ENCODE results near the gene TMEM30A.
A peak's percentile ranks its signal among the peaks of the same experiment; 100 is the strongest.

Gene TMEM30A

GRCh38 chr6:75261299-75261698 is 23.3 kb downstream of the TMEM30A start:
- DNase-seq = no peak

GRCh38 chr6:75257343-75258087 is 27.1 kb downstream of the TMEM30A start:
- DNase-seq = no peak

GRCh38 chr6:75250552-75250951 is 34.0 kb downstream of the TMEM30A start:
- no peak for DNase-seq

DNA sequence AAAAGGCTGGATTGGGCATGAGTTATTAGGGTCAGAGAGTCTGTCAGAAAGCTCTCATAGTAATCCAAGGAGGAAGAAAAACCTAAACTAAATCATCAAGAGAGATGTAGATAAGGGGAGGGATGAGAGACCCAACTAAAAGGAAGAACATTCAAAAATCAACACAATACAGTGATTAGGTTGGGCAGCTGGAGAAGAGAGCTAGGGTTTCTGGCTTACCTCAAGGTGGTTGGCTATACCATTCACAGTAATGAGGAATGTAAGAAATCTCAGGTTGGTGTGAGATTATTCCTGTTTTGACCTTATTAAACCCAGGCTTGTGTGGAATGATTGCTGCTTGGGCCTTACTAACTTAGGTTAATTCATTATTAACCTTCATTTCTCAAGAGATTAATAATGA is 34.8 kb downstream of the TMEM30A start:
- no peak for DNase-seq

DNA sequence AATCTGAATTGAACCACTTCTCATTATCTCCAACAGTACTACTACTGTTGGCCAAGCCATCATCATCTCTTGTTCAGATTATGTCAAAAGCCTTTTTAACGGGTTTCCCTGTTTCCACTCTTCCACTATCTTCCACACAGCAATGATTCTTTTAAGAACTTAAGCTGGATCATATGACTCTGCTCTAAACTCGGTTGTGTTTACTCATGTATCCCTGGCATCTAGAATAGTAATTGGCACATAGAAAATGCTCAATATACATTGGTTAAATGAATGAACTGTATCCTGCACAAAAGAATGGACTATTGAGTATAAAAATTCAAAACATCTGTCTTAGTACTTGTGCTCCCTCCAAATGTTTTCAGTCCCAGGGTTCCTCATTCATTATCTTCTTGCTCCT is 38.2 kb downstream of the TMEM30A start:
- no peak for DNase-seq

DNA sequence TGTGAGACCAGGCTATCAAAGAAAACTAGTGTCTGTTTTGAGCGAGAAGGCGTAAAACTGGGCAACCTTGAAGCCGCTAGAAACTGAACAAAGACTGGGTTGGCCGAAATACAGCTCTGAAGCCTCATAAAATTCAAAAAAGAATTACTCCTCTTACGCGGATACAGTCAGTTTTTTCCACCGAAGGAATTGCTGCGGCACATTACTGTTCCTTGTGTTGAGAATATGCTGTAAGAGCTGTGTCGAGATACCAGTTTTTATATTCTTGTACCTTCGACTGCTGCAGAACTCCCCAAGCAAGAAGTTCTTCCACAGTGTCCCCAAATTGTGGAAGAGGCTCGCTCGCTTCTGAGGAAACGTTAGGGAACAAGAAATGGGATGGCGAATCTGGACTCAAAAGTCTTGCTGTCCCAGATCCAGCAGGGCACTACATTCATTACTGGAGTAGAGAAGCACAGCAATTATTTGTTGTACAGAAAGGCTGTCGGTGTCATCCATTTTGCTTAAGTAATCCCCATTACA is 40.5 kb downstream of the TMEM30A start:
- DNase-seq = peak in 1 of 2 experiments; percentile 3

DNA sequence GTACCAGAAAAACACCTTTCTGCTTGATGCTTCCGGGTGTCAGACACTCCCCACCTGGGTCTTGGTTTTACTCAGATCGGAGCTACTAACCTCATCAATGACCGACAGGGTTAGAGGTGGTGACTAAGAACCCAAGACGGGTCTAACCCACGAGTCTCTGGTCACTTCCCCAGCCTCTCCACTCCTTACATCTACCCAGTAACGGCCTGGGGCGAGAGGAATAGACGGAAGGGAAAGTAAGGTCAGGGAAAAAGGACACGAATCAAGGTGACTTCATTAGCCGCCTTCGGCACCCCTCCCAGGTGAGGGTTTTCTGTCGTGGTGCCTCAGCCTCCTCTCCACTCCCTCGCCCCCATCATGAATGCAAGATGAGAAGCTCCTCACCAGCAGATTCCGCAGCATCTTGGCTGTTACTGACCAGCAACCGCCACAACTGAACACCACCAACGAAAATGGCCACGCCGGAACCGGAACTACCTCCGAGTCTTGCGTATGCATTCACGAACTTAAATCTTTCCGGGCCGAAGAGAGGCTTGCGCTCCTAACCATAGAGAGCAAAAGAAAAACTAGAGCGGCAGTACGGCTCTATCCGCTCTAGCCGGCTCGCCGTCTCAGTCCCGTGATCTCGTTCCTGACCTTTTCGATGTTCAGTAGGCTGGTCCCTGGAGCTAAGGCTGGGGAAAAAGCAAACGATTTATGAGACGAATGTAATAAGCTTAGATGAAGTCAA is 41.1 kb downstream of the TMEM30A start, which contains the start of gene COX7A2:
Gene COX7A2 (minus strand): TSS at position 469 of the 730 bp plus-strand sequence. CDS start 67 bp downstream, at position 402.
- peak; percentile 83 to 89 for DNase-seq

- no peak for DNase-seq
These were observed 48.0 kb downstream of the TMEM30A start for GRCh38 chr6:75236630-75237029.

GRCh38 chr6:75235271-75235670 is 49.3 kb downstream of the TMEM30A start:
- no peak for DNase-seq

DNA sequence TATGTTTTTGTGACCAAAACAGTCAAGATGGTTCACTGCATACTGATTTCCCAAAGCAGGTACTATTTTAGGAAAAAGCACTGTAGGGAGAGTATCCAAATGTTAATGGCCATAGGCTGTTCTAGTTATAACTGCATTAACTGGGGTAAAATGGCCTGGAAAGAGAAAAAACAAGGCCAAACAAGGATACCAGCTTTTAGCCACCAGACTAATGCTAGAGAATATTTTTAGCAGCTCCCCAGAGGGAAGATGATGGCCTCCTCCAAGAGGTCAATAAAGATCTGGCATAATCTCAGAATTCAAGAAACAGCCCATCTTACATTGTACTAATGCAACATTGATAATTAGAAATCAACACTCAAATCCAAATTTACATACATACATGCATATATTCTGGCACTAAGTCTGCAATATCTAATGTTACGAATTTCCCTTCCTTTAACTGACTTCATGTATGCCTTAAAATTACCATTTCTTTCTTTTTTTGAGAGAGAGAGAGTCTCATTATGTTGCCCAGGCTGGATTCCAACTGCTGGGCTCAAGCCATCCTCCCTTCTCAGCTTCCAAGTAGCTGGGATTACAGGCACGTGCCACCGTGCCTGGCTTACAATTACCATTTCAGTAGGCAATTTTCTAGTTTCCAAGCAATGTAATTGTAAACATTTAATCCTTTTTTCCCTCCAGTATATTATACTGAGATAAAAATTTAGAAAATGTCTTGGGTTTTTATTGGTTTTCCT is 50.3 kb downstream of the TMEM30A start:
- no peak for DNase-seq

DNA sequence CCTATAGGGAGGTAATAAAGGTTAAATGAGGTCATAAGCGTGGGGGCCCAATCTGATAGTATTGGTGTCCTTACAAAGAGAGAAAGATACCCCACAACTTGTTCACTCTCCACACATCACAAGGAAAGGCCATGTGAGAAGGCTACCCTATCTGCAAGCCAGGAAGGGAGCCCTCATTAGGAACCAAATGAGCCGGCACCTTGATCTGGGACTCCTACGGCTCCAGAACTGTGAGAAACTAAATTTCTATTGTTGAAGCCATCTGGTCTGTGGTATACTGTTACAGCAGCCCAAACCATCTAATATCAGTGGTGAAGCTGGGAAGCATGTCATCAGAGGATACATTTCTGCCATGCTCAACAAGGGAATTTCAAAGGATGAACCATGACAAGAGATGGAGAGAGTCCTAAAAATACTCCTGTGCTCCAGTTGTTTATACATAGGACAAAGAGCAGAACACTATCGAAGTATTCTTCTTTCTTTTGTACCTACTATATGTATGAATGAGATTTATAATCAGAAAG is 51.4 kb downstream of the TMEM30A start:
- DNase-seq = no peak

GRCh38 chr6:75230484-75231325 is 53.9 kb downstream of the TMEM30A start:
- no peak for DNase-seq

GRCh38 chr6:75224303-75224926 is 60.2 kb downstream of the TMEM30A start:
- DNase-seq = no peak

DNA sequence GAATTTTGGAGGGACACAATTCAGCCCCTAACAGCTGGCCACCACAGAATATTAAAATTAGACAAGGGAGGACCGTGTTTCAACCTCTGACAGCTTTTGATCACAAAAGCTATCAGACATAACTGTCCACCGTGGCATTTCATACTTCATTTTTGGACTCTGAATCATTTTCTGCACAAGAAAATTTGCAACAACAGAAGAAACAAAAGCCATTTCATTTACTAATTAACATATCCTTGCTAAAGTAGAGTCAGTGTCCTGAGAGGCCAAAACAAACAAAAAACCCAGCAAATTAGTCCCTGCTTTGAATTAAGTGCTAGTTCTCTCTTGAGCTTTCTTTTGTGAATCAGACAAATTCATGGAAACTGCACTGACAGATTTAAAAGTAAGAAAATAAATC is 61.2 kb downstream of the TMEM30A start:
- no peak for DNase-seq

- no peak for DNase-seq
These were observed 62.3 kb downstream of the TMEM30A start for GRCh38 chr6:75222261-75222660.

DNA sequence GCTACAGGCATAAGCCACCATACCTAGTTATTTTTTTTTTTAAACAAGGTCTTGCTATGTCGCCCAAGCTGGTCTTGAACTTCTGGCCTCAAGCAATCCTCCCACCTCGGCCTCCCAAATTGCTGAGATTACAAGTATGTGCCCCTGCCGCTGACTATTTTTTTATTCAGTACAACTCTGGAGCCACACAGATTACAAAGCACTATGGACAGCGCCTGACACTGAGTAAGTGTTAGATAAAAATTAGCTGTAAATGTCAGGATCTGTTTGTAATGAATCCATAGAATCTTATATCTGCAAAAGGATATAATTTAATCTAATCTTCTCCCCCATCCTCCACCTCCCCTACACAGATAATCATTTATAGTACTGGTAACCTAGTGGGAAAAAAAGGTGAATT is 63.5 kb downstream of the TMEM30A start:
- DNase-seq = no peak

DNA sequence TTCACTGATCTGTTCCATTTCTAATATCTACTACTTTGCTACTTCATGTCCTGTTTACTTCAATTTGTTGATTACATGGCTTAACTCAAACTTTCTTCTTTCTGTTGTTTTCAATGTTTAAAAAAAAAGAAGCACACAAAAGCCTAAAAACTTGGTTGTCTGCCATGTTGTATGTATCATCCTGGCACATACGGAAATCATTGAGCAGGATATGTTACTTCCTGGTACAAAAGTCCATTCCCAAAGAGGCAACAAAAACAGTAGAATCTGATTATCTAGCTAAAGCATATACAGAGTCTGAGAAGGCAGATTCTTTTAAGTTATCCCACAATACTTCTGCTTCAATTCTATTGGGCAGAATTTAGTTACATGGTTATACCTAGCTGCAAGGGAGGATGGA is 64.2 kb downstream of the TMEM30A start:
- no peak for DNase-seq

GRCh38 chr6:75219263-75219662 is 65.3 kb downstream of the TMEM30A start:
- DNase-seq = no peak

DNA sequence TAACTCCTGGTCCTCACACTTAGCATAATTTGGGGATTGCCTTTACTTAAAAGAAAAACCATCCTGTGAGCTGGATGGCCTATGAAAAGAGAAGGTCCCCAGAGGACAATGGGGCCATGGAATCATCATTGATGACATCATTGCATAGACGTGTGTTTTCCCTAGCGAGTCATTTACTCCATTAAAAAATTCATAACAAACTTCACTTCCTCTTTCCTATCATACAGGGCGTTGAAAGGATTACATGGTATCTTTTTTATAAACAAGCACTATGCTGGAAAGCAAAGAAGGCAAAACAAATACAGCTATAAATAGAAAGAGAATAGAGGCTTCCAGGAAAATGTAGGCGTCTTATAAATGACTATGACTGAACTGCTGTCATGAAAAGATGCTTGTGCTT is 67.4 kb downstream of the TMEM30A start:
- no peak for DNase-seq

DNA sequence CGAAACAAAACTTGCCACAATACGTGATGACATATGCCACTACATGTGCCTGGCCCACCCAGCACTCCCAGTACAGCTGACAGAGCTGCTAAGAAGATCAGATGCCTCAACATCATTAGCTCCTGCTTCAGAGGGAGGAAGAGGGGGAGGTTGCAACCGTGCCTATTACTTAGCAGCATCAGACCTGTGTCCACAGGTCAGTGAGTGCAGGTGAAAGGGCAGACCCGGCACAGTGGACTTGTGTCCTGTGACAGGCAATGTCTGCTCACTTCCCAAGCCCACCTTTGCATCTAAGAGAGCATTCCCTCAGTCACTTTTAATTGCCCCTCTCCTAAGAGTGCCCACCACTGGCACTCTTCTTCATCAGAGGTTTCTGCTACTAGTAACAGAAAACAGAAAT is 69.3 kb downstream of the TMEM30A start:
- DNase-seq = no peak

DNA sequence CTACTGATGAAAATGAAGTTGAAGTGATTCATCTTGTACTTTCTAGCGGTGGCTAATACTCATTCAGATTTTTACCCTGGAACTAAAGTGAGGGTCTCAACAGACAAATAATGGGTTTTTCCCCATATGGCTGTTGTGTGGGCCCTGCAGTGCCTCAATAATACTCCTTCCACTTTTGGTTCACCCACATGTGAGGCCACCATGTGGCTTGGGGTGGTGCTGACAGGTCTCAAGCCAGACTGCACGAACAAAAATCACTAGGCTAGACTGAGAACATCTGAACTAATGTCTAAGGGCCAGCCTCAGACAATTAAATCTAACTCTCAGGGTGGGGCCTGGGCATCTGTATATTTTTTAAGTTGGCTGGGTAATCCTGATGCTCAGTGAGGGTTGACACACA is 70.9 kb downstream of the TMEM30A start:
- no peak for DNase-seq

DNA sequence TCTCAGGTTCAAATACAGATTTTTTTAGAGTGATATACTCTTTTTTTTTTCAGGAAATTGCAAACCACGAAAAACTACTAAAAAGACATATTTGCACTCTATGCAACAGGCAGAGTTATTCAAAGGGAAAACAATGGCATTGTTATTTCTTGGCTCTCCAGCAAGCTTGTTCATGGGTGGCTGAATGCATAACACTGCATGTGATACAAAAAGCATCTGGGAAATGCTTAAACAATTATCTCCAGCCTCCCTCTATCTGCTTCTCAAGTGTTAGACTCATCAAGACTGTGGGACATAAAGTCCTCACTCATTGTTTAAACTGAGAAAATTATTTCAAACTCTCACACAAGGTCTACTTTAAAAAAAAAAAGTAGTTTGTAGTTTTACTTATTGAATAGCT is 71.5 kb downstream of the TMEM30A start:
- no peak for DNase-seq

Measured in activated CD4-positive, alpha-beta T cell treated with anti-CD3 and anti-CD28 coated beads, Interleukin-2, amount 50 U/mL, for 48 hours (primary cell).